NB4 (cell line): ENCODE data around the gene HDAC8.

Experiments
- DNase-seq: peaks from one replicate; pipeline ENCODE4 v3.0.0; 2010; ENCODE audit warnings: low read depth
- H3K4me3 ChIP-seq: one replicate; pipeline ENCODE4 v1.5.1; 2011; ENCODE audit warnings: mild to moderate bottlenecking, low read depth, low read length, moderate library complexity
- MYC ChIP-seq: IDR thresholded peaks from 2 replicates; pipeline ENCODE4 v1.6.1; 2011; ENCODE audit warnings: low read depth, low read length
- POLR2A ChIP-seq: IDR thresholded peaks from 2 replicates; pipeline ENCODE4 v1.6.1; 2011; ENCODE audit warnings: mild to moderate bottlenecking; ENCODE audit not compliant: insufficient read length; ENCODE audit errors: extremely low read depth
- TF ChIP-seq, protein P1 (sequence below): IDR thresholded peaks from one replicate; pipeline ENCODE4 v1.5.1; 2012; ENCODE audit warnings: low read depth, low read length
- TF ChIP-seq, protein P2 (sequence below): IDR thresholded peaks from 2 replicates; pipeline ENCODE4 v1.6.1; 2011; ENCODE audit warnings: low read depth, low read length

Gene HDAC8

DNA sequence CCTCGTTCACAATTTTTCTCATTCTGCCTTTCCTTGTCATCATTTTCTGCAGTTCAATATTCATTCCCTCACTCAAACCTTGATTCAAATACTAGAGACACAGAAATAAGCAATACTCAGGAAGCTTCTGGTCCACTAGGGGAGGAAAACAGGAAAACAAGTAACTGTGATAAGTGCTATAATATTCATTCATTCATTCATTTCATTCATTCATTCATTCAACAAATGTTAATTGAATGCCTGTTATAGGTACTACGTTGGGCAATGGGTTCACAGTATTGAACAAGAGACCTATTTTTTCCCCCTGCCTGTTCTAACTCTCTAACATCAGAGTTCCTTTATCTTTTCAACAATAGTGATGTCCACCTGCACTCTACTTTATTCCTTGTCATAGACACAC is 104.0 kb downstream of the HDAC8 start:
- no peak for DNase-seq
- H3K4me3 ChIP-seq, result no peak overlapping the region
- TF ChIP-seq, protein P1, sequence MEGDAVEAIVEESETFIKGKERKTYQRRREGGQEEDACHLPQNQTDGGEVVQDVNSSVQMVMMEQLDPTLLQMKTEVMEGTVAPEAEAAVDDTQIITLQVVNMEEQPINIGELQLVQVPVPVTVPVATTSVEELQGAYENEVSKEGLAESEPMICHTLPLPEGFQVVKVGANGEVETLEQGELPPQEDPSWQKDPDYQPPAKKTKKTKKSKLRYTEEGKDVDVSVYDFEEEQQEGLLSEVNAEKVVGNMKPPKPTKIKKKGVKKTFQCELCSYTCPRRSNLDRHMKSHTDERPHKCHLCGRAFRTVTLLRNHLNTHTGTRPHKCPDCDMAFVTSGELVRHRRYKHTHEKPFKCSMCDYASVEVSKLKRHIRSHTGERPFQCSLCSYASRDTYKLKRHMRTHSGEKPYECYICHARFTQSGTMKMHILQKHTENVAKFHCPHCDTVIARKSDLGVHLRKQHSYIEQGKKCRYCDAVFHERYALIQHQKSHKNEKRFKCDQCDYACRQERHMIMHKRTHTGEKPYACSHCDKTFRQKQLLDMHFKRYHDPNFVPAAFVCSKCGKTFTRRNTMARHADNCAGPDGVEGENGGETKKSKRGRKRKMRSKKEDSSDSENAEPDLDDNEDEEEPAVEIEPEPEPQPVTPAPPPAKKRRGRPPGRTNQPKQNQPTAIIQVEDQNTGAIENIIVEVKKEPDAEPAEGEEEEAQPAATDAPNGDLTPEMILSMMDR, result no peak
- TF ChIP-seq MYC (no peak), POLR2A (no peak)
- TF ChIP-seq, protein P2, sequence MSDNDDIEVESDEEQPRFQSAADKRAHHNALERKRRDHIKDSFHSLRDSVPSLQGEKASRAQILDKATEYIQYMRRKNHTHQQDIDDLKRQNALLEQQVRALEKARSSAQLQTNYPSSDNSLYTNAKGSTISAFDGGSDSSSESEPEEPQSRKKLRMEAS, result no peak

DNA sequence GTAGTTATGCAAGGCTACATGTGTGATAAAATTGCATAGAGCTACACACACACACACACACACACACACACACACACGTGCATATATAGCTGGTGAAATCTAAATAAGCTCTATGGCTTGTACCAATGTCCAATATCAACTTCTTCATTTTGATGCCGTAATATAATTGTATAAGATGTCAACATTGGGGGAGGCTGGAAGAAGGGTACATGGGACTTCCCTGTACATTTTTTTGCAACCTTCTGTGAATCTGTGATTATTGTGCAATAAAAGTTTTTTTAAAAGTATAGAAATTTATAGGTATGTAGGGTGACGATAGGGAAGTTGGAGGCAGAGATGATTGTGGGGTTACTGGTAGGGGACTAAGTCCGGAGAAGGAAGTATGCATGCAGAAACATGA is 105.5 kb downstream of the HDAC8 start:
- DNase-seq, result peak; percentile 11
- no peak overlapping the region for H3K4me3 ChIP-seq
- TF ChIP-seq POLR2A, result no peak
- TF ChIP-seq MYC, result no peak
- TF ChIP-seq, protein P2, result no peak
- TF ChIP-seq, protein P1, result no peak

DNA sequence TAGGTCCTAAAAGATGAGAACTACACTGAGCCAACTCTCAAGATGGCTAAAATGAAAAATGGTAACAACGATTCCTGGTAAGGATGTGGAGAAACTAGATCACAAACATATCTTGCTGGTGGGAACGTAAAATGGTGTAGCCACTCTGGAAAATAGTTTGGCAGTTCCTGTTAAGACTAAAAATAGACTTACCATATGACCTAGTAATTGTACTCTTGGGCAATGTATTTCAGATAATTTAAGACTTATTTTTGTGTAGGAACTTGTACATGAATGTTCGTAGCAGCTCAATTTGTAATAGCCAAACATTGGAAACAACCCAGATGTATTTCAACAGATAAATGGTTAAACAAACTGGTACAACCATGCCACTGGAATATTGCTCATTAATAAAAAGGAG is 106.2 kb downstream of the HDAC8 start:
- no peak overlapping the region for H3K4me3 ChIP-seq
- no peak for DNase-seq
- TF ChIP-seq POLR2A, result no peak
- TF ChIP-seq, protein P2, result no peak
- TF ChIP-seq MYC, result no peak
- TF ChIP-seq, protein P1, result no peak

DNA sequence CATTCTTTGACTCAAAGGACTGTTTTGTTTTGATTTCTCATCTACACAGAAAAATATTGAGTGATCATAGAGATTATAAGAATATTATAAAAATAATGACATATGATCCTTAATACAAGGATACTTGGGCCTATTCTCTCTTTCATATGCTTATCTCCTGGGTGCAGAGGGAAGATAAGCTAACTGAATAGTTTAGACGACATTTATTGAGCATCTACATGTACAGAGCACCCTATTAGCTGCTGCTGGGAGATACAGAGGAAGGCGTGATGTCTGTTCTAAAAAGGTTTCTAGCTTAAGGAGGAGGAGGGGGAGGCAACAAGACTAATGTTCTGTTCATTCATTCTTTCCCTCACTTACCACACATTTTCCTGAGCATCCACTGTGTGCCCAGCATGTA is 106.8 kb downstream of the HDAC8 start:
- no peak overlapping the region for H3K4me3 ChIP-seq
- DNase-seq, result no peak
- TF ChIP-seq POLR2A, result no peak
- TF ChIP-seq, protein P1, result no peak
- no peak for TF ChIP-seq MYC
- TF ChIP-seq, protein P2, result no peak

DNA sequence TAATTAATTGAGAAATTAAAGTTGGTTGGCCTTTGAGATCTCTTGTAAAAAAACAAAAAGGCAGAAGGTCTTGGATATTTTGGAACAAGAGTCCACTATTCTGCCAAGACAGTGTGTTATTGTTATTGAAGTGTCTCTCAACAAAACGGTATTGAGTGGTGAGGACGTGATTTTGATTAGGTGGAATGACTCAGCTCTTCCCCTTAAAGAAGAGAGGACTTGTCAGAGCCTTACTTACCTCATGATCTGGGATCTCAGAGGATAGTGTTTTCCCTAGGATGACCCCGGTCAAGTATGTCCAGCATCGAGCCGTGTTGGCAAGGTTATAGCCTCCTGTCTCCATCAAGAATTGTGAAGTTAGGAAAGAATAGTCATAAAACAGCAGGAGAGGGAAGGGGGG is 110.9 kb downstream of the HDAC8 start:
- no peak for DNase-seq
- no peak overlapping the region for H3K4me3 ChIP-seq
- no peak for TF ChIP-seq MYC
- TF ChIP-seq POLR2A, result no peak
- TF ChIP-seq, protein P1, result no peak
- TF ChIP-seq, protein P2, result no peak

DNA sequence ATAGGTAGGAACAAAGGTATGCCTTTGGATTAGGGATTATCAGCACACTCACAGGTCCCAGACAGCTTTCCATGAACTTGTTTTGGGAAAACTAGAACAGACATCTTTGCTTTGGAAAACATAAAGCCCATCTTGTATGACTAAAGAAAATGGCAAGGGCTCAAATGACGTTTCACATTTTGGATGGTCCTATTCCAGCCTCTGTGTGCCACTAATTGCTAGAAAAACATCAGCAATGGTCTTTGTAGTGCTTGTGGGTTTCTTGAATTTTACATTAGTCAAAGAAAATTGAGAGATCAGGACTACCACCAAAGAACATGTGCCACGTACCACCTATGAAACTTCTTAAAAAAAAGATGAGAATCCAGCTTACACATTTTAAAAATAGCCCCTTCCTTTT is 111.4 kb downstream of the HDAC8 start:
- DNase-seq, result no peak
- H3K4me3 ChIP-seq, result no peak overlapping the region
- TF ChIP-seq, protein P2, result no peak
- no peak for TF ChIP-seq MYC
- TF ChIP-seq, protein P1, result no peak
- no peak for TF ChIP-seq POLR2A
